Measurements from ENCODE around the gene CAPN14. TPM values are rescaled to one million over a fixed set of nuclear protein-coding genes. Genes with fewer than 3 reads are reported as not detected.

The CAPN14 gene
- total and polyA plus RNA-seq, 4 donors, result 0.18 to 0.29 (median 0.21) TPM; not detected in 1

GRCh38 chr2:31161637-31162036 lies 55.7 kb downstream of the CAPN14 start:
- Histone ChIP-seq H3K27me3 (ENCODE audit: control insufficient read depth in 1 of 2, insufficient read depth in 2 of 2, low read length in 1 of 2) (peaks cover 0 to 7% of the 10 kb centered on the region in 2 donors), H3K9me3 (ENCODE audit: control insufficient read depth, low read length) (no peaks in the 10 kb centered on the region), H3K36me3 (ENCODE audit: control insufficient read depth in 1 of 2, insufficient read depth in 2 of 2, low read length in 1 of 2) (no peaks in the 10 kb centered on the region), H3K27ac (ENCODE audit: low read depth in 1 of 2, low read length in 2 of 2) (no peak overlapping the region), H3K4me3 (ENCODE audit: low read length in 2 of 2) (no peak overlapping the region), H3K4me1 (ENCODE audit: control insufficient read depth in 1 of 2, insufficient read depth in 2 of 2, low read length in 2 of 2) (peaks cover 0 to 1% of the 10 kb centered on the region in 2 donors)
- intact Hi-C loops (cut with DNase I), result no loop called here
- DNase-seq (no peak), ATAC-seq (ENCODE audit: low FRiP score) (no peak)
- 84 to 89% methylated on average over 6 of the region's 6 CpGs for WGBS, 2 donors

DNA sequence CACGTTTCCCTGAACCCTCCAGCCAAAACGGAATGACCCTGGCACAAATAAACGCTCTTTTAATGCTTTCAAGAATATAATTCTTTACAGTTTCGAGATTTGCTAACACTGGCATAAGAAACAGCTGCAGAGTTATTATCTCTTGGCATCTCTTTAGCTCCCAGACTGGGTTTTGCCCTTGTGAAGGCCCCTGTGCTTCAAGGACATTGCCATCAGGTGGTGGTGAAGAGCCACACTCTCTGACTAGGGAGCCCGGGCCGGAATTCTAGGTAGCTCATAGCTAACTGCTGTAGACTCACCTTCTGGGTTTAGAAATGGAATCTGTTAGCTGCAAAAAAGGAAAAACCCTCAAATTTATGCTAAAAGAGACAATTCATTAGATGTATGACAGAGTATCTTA lies 65.8 kb downstream of the CAPN14 start:
- Histone ChIP-seq H3K4me1 (ENCODE audit: control insufficient read depth in 1 of 2, insufficient read depth in 2 of 2, low read length in 2 of 2) (no peaks in the 10 kb centered on the region), H3K27me3 (ENCODE audit: control insufficient read depth in 1 of 2, insufficient read depth in 2 of 2, low read length in 1 of 2) (peaks cover 0 to 2% of the 10 kb centered on the region in 2 donors), H3K9me3 (ENCODE audit: control insufficient read depth, low read length) (no peaks in the 10 kb centered on the region), H3K4me3 (ENCODE audit: low read length in 2 of 2) (no peak overlapping the region), H3K36me3 (ENCODE audit: control insufficient read depth in 1 of 2, insufficient read depth in 2 of 2, low read length in 1 of 2) (no peaks in the 10 kb centered on the region), H3K27ac (ENCODE audit: low read depth in 1 of 2, low read length in 2 of 2) (no peak overlapping the region)
- DNase-seq (no peak), ATAC-seq (ENCODE audit: low FRiP score) (no peak)
- intact Hi-C loops (cut with DNase I), result no loop called here
- WGBS, 2 donors, result 63 to 67% methylated on average over 6 of the region's 6 CpGs

- ATAC-seq (ENCODE audit: low FRiP score), result no peak
- no peak for DNase-seq
- WGBS, 2 donors, result 79 to 84% methylated on average over 6 of the region's 6 CpGs
These were observed 67.1 kb downstream of the CAPN14 start for GRCh38 chr2:31150120-31150670.

DNA sequence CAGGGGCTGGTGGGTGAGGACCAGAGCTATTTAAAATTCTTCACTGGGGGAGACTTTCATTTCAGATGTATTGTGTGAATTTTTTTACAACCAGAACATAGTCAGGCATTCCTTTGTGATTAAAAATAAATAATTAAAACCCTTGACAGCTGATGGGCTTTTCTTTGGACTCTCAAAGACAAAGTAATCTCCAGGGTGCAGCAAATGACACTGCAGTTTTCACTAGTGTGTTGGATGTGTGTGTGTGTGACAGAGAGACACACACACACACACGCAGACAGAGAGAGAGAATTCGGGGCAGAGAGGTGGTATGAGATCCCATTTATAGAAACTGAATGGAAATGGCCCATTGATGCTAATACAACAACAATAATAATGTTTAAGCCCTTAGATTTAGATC lies 68.8 kb downstream of the CAPN14 start:
- WGBS, 2 donors, result 60 to 77% methylated on average over 2 of the region's 2 CpGs
- intact Hi-C loops (cut with DNase I), result no loop called here
- DNase-seq (no peak), ATAC-seq (ENCODE audit: low FRiP score) (no peak)
- H3K36me3 ChIP-seq (ENCODE audit: control insufficient read depth in 1 of 2, insufficient read depth in 2 of 2, low read length in 1 of 2), result no peaks in the 10 kb centered on the region
- peaks cover 0 to 2% of the 10 kb centered on the region in 2 donors for H3K27me3 ChIP-seq (ENCODE audit: control insufficient read depth in 1 of 2, insufficient read depth in 2 of 2, low read length in 1 of 2)
- H3K27ac ChIP-seq (ENCODE audit: low read depth in 1 of 2, low read length in 2 of 2), result no peak overlapping the region
- H3K9me3 ChIP-seq (ENCODE audit: control insufficient read depth, low read length), result no peaks in the 10 kb centered on the region
- H3K4me1 ChIP-seq (ENCODE audit: control insufficient read depth in 1 of 2, insufficient read depth in 2 of 2, low read length in 2 of 2), result no peaks in the 10 kb centered on the region
- H3K4me3 ChIP-seq (ENCODE audit: low read length in 2 of 2), result no peak overlapping the region

More at GRCh38 chr2:31150120-31150670, 67.1 kb downstream of the CAPN14 start:
- Histone ChIP-seq H3K4me1 (ENCODE audit: control insufficient read depth in 1 of 2, insufficient read depth in 2 of 2, low read length in 2 of 2) (no peaks in the 10 kb centered on the region), H3K27me3 (ENCODE audit: control insufficient read depth in 1 of 2, insufficient read depth in 2 of 2, low read length in 1 of 2) (peaks cover 0 to 2% of the 10 kb centered on the region in 2 donors), H3K4me3 (ENCODE audit: low read length in 2 of 2) (no peak overlapping the region), H3K9me3 (ENCODE audit: control insufficient read depth, low read length) (no peaks in the 10 kb centered on the region), H3K27ac (ENCODE audit: low read depth in 1 of 2, low read length in 2 of 2) (no peak overlapping the region), H3K36me3 (ENCODE audit: control insufficient read depth in 1 of 2, insufficient read depth in 2 of 2, low read length in 1 of 2) (no peaks in the 10 kb centered on the region)
- intact Hi-C loops (cut with DNase I), result no loop called here

DNA sequence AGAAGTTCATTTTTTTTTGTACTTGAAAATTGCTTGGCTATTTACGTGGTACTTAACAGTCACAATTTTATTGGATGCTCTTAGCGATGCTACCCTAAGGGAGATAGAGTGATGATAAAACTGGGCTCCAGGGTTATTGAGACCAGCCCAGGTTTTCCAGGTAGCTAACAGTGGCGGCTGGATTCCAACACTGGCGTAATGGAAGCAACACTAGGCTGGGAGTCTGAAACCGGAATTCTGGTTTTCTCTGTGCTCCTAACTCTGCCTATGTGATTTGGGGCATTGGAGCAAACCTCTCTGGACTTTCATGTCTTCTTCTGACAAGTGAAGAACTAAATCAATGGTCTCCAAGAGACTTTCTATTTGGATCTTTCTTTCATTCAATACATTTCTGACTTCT lies 69.7 kb downstream of the CAPN14 start:
- ATAC-seq (ENCODE audit: low FRiP score) (no peak), DNase-seq (no peak)
- no peaks in the 10 kb centered on the region for H3K9me3 ChIP-seq (ENCODE audit: control insufficient read depth, low read length)
- H3K4me1 ChIP-seq (ENCODE audit: control insufficient read depth in 1 of 2, insufficient read depth in 2 of 2, low read length in 2 of 2), result no peaks in the 10 kb centered on the region
- intact Hi-C loops (cut with DNase I), result no loop called here
- H3K36me3 ChIP-seq (ENCODE audit: control insufficient read depth in 1 of 2, insufficient read depth in 2 of 2, low read length in 1 of 2), result no peaks in the 10 kb centered on the region
- peaks cover 0 to 2% of the 10 kb centered on the region in 2 donors for H3K27me3 ChIP-seq (ENCODE audit: control insufficient read depth in 1 of 2, insufficient read depth in 2 of 2, low read length in 1 of 2)
- no peak overlapping the region for H3K27ac ChIP-seq (ENCODE audit: low read depth in 1 of 2, low read length in 2 of 2)
- no peak overlapping the region for H3K4me3 ChIP-seq (ENCODE audit: low read length in 2 of 2)
- 77 to 80% methylated on average over 5 of the region's 5 CpGs for WGBS, 2 donors

DNA sequence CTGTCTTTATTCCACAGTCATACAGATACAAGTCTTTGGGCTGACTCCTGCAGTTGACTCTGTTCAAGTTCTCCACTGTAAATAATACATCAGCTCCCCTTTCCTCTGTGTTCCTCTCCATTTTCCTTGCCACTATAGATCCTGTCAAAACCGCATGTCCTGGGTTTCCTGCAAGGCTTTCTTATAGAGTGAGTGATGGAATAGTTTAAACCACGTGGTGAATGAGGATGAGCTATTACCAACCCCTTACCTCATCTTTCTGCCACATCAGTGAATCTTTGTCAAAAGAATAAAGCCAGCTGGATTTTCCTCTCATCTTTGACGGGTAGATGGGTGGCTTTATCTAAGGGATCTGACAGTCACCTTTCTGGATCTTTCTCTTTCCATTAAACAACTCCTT lies 75.2 kb downstream of the CAPN14 start:
- intact Hi-C loops (cut with DNase I), result no loop called here
- 59 to 66% methylated on average over 3 of the region's 3 CpGs for WGBS, 2 donors

DNA sequence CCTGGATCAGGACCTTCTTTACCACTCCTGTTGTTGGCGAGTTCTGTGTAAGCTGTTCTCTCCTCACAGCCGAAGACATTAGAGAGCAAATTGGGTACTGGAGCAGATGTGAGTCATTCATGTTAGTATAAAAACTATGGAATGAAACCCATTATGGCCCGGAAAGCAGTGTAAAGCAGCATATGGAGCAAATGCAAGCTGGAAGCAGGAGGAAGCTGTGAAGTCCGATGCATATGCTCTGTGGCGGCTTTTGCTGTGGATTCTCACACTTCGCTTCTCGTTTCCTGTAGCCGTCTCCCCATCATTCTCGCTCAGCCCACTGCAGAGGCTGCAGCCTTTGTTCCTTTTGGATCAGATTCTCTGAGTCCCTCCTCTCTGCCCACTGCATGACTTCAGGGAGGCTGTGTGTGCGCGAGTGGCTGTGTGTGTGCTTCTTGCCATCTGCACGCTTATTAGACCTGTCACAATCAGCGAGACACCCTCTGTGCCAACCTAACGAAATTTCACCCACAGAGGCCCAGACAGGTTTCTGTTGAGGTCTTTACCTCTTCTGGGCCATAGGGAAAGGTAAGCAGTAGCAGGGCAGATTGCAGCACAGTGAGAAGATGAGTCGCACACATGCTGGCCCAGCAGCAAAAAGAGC lies 75.8 kb downstream of the CAPN14 start:
- WGBS, 2 donors, result 69 to 79% methylated on average over 15 of the region's 15 CpGs
- Histone ChIP-seq H3K36me3 (ENCODE audit: control insufficient read depth in 1 of 2, insufficient read depth in 2 of 2, low read length in 1 of 2) (no peaks in the 10 kb centered on the region), H3K9me3 (ENCODE audit: control insufficient read depth, low read length) (no peaks in the 10 kb centered on the region), H3K4me1 (ENCODE audit: control insufficient read depth in 1 of 2, insufficient read depth in 2 of 2, low read length in 2 of 2) (no peaks in the 10 kb centered on the region), H3K27me3 (ENCODE audit: control insufficient read depth in 1 of 2, insufficient read depth in 2 of 2, low read length in 1 of 2) (no peaks in the 10 kb centered on the region), H3K27ac (ENCODE audit: low read depth in 1 of 2, low read length in 2 of 2) (no peak overlapping the region), H3K4me3 (ENCODE audit: low read length in 2 of 2) (no peak overlapping the region)
- ATAC-seq (ENCODE audit: low FRiP score), result no peak
- intact Hi-C loops (cut with DNase I), result no loop called here
- no peak for DNase-seq

More for the DNA sequence above, 75.2 kb downstream of the CAPN14 start:
- Histone ChIP-seq H3K9me3 (ENCODE audit: control insufficient read depth, low read length) (no peaks in the 10 kb centered on the region), H3K27me3 (ENCODE audit: control insufficient read depth in 1 of 2, insufficient read depth in 2 of 2, low read length in 1 of 2) (no peaks in the 10 kb centered on the region), H3K27ac (ENCODE audit: low read depth in 1 of 2, low read length in 2 of 2) (no peak overlapping the region), H3K4me3 (ENCODE audit: low read length in 2 of 2) (no peak overlapping the region), H3K36me3 (ENCODE audit: control insufficient read depth in 1 of 2, insufficient read depth in 2 of 2, low read length in 1 of 2) (no peaks in the 10 kb centered on the region), H3K4me1 (ENCODE audit: control insufficient read depth in 1 of 2, insufficient read depth in 2 of 2, low read length in 2 of 2) (no peaks in the 10 kb centered on the region)
- ATAC-seq (ENCODE audit: low FRiP score) (no peak), DNase-seq (no peak)

DNA sequence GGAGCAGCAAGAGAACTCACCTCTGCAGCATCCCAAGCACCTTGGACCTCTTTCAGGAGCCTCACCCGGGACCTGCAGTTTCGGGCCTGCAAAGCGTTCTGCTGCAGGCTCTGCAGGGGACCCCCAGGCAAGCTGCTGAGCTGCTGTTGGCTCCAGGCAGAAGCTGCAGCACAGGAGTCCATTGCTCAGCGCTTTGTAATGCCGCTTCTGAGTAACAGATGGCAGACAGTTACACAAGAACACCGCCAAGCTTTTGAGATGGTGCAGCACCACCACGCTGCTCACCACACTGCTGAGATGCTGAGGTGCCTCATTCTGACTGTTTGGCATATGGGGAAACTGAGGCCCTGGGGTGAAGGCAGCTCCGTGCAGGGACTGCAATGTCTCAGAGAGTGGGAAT lies 77.2 kb downstream of the CAPN14 start:
- H3K36me3 ChIP-seq (ENCODE audit: control insufficient read depth in 1 of 2, insufficient read depth in 2 of 2, low read length in 1 of 2), result no peaks in the 10 kb centered on the region
- no peak overlapping the region for H3K27ac ChIP-seq (ENCODE audit: low read depth in 1 of 2, low read length in 2 of 2)
- ATAC-seq (ENCODE audit: low FRiP score) (no peak), DNase-seq (no peak)
- no peak overlapping the region for H3K4me3 ChIP-seq (ENCODE audit: low read length in 2 of 2)
- 94 to 95% methylated on average over 8 of the region's 8 CpGs for WGBS, 2 donors
- no peaks in the 10 kb centered on the region for H3K4me1 ChIP-seq (ENCODE audit: control insufficient read depth in 1 of 2, insufficient read depth in 2 of 2, low read length in 2 of 2)
- intact Hi-C loops (cut with DNase I), result no loop called here
- H3K9me3 ChIP-seq (ENCODE audit: control insufficient read depth, low read length), result no peaks in the 10 kb centered on the region
- H3K27me3 ChIP-seq (ENCODE audit: control insufficient read depth in 1 of 2, insufficient read depth in 2 of 2, low read length in 1 of 2), result no peaks in the 10 kb centered on the region

DNA sequence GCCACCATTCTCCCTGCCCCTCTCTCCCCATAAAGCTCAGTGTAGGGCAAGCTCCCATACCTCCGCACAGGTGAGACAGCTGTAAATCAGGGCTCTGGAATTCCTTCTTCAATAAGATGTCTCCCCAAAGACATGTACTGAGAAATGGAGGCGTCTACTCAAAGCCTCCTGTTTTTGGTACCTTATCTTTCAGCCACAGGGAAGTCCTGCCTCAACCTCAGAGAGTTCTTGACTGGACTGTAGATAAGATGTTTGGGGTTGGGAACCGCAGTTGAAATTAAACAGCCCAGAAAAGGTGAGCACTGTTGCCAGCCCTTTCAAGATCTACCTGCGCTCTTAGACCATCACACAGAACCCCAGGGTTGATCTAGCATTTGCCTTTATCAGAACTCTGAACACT lies 77.6 kb downstream of the CAPN14 start:
- WGBS, 2 donors, result 98% methylated on average over 4 of the region's 4 CpGs
- Histone ChIP-seq H3K27me3 (ENCODE audit: control insufficient read depth in 1 of 2, insufficient read depth in 2 of 2, low read length in 1 of 2) (no peaks in the 10 kb centered on the region), H3K36me3 (ENCODE audit: control insufficient read depth in 1 of 2, insufficient read depth in 2 of 2, low read length in 1 of 2) (no peaks in the 10 kb centered on the region), H3K9me3 (ENCODE audit: control insufficient read depth, low read length) (no peaks in the 10 kb centered on the region), H3K27ac (ENCODE audit: low read depth in 1 of 2, low read length in 2 of 2) (no peak overlapping the region), H3K4me3 (ENCODE audit: low read length in 2 of 2) (no peak overlapping the region), H3K4me1 (ENCODE audit: control insufficient read depth in 1 of 2, insufficient read depth in 2 of 2, low read length in 2 of 2) (no peaks in the 10 kb centered on the region)
- ATAC-seq (ENCODE audit: low FRiP score) (no peak), DNase-seq (no peak)
- intact Hi-C loops (cut with DNase I), result no loop called here

Data from aorta (tissue), 5 donors.